HG03159 (cell line): Measurements from ENCODE around the gene CCDC127.
A peak's percentile ranks its signal among the peaks of the same experiment; 100 is the strongest.
"Not testable (repeated sequence)": the region's sequence is repeated elsewhere in the genome, so short reads cannot be mapped to it uniquely, and the experiment has no call there.

Source experiments
- ATAC-seq: cut with Tn5 transposase; IDR thresholded peaks from one replicate; pipeline ENCODE4 v1.9.1; 2021; ENCODE audit warnings: mild to moderate bottlenecking, moderate library complexity; ENCODE audit not compliant: unreplicated experiment

Gene CCDC127

DNA sequence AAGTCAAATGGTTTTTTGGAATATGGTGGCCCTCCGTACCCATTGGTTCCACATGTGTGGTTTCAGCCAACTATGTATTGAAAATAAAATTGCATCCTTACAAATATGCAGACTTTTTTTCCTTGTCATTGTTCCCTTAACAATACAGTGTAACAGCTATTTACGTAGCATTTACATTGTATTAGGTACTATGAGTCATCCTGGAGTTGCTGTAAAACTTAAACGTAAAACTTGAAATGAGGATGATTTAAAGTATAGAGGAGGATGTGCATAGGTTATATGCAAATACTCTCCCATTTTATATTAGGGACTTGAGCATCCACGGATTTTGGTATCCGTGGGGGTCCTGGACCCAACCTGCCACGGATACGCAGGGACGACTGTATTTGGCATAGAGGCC, 16.5 kb upstream of the CCDC127 start:
- ATAC-seq, result no peak

DNA sequence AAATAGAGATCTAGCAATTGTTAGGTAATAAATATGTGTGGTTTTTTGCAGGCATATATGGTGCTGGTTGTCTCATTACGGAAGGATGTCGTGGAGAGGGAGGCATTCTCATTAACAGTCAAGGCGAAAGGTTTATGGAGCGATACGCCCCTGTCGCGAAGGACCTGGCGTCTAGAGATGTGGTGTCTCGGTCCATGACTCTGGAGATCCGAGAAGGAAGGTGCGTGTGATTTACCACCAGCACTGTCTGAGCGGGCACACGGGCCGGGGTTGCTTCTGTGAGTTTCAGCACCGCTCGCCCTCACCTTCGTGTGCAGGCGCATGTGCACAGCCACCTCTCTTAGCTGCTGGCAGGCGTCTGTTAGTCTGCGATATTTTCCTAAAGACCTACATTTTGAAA, 15.5 kb upstream of the CCDC127 start:
- not testable (repeated sequence) for ATAC-seq

DNA sequence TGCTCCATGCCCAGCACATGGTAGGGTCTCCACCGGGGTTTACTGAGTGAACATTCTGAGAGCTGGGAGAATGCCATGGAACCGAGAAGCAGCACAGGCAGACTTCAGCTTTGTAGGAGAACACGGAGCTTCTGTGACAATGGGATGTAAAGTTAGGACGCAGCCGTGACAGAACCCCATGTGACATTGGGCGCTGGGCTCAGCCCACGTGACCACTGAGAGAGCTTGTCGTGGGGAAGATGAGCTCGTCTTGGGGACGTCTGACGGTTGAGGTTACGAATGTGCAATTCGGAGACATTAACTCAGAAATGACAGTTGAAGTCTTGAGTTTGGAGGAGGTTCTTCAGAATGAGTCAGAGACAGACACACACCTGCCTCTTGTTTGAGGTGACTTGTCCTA, 13.7 kb upstream of the CCDC127 start:
- ATAC-seq, result no peak

DNA sequence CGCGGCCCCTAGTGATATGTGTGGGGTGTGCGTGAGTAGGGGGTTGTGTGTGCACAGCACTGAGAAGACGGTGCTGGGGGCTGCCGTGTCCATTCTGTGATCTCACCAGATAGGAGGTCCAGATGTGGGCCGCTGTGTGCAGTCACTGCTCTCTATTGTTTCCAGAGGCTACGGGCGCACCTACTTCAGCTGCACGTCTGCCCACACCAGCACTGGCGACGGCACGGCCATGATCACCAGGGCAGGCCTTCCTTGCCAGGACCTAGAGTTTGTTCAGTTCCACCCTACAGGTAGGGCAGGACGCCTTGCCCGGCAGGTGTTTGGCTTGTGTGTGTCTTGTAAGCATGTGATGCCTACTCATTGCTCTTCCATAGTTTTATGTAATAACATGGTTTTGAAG, 12.8 kb upstream of the CCDC127 start:
- no peak for ATAC-seq

DNA sequence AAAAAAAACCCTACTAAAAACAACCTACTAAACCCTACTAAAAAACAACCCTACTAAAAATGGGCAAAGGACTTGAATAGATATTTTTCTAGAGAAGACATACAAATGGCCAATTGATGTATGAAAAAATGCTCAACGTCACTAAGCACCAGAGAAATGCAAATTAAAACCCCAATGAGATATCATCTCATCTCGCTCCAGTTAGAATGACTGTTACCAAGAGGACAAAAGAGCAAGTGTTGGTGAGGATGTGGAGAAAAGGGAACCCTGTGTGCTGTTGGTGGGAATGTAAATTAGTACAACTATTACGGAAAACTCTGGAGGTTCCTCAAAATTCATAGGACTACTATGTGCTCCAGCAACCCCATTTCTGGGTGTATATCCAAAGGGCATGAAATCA, 10.9 kb upstream of the CCDC127 start:
- ATAC-seq, result no peak

DNA sequence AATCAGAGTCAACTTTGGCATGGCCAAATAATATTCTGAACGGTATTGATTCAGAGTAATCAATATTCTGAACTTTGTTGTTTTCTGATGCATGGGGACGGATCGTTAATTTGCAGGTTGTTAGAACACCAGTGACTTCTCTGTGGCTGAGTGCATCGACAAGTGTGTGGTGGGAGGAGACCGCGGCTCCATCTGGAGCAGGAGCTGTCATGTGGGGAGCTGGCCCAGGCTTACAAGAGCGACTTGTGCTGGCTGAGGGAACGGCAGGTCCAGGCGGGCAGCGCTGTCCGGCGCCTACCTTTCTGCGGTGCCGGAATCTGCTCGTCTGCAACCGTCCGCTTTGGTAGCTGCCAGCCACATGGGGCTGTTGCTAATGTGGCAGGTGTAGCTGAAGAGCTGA, 9.4 kb upstream of the CCDC127 start:
- ATAC-seq, result not testable (repeated sequence)

DNA sequence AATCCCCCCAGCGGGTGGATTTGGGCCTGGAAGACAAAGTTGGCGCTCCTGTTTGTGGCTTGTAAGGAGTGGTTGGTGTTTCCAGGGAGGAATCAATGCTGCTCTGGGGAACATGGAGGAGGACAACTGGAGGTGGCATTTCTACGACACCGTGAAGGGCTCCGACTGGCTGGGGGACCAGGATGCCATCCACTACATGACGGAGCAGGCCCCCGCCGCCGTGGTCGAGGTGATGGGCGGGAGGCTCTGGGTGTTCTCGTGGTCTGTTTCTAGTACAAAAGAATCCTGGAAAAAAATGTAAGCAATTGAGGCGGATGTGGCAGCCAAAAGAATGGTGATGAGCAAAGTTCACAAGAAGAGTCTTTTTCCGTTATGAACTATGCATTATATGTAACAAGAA, 7.4 kb upstream of the CCDC127 start:
- ATAC-seq, result no peak

DNA sequence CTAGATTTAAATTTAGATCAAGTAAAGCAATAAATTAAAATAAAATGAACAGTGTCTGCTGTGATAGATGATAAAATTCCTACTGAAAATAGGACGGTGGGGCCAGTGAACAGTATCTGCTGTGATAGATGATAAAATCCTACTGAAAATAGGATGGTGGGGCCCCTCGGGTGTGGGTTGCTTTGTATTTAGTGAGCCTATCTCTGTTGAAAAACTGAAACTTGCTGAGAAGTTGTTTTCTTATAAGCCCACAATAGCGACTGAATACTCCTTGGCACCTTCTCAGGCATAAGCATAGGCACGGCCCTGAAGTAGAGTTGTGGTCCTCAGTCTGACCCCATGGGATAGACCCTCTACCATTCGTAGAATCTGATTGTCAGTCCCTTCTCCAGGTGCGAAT, 5.8 kb upstream of the CCDC127 start:
- no peak for ATAC-seq

DNA sequence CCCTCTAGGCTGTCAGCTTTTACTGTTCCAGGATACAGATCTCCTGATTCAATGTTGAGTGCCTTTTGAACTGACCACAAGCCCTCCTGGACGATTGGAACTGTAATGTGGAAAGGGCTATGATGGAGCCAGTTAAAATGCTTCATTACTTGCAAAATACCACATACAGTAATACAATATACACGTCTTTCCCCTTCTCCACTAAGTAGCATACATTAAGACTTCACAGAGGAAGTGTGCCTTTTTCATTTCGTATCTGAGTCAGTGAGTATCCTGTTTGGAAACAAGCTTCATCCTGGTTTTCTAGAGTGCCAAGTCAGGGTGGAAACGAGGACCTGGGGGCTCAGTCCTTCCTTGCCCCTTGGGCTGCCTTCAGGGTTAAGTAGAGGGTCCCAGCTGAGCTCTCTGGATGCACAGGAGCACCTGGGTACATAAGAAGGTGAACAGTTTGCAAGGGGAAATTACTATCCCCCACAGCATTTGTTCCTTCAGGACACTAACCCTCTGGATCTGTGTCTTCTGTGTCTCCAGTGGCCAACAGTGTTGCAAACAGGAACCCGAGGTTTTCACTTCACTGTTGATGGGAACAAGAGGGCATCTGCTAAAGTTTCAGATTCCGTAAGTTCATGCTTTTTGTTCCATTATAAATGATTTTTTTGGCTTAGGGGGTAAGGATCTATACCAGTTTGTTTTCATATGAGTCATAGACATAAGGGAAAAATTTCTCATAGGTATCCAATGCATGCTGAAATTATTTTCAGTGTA, 5.2 kb upstream of the CCDC127 start:
- ATAC-seq, result not testable (repeated sequence)

DNA sequence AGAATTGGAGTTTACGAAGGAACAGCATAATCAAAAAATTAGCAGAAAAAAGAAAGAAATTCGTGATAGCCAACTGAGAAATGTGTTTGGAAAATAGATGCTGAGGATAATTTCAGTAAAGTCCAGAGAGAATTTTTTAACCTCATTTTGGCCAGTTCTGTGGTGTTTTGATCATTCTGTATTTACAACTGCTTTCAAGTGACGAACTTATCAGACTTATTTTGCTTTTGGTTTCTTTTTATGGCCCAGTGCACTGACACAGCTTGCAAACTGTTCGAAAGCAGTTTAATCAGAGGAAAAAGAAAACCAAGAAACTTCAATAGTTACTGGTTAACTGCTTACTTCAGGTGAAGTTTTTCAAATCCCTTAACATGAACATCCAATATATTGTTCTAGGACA, 2.0 kb upstream of the CCDC127 start:
- ATAC-seq, result no peak

DNA sequence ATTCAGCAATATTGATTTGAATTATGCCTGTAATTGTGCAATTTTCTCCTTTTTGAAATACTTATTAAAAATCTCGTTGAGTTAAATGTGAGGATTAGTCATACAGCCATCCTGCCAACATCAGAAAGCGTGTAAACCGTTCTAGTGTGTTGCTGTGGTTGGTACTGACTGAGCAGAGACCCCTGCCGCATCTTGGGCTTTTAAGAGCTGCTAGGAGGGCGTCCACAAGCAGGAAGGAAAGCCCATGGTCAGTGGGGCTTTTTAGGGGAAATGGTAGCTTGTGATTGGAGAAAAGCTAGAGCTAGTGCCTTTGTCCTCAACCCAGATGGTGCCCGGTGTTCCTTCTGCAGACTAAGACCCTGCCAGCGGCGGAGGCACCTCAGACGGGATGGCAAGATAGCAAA, 1.5 kb upstream of the CCDC127 start:
- ATAC-seq, result no peak

DNA sequence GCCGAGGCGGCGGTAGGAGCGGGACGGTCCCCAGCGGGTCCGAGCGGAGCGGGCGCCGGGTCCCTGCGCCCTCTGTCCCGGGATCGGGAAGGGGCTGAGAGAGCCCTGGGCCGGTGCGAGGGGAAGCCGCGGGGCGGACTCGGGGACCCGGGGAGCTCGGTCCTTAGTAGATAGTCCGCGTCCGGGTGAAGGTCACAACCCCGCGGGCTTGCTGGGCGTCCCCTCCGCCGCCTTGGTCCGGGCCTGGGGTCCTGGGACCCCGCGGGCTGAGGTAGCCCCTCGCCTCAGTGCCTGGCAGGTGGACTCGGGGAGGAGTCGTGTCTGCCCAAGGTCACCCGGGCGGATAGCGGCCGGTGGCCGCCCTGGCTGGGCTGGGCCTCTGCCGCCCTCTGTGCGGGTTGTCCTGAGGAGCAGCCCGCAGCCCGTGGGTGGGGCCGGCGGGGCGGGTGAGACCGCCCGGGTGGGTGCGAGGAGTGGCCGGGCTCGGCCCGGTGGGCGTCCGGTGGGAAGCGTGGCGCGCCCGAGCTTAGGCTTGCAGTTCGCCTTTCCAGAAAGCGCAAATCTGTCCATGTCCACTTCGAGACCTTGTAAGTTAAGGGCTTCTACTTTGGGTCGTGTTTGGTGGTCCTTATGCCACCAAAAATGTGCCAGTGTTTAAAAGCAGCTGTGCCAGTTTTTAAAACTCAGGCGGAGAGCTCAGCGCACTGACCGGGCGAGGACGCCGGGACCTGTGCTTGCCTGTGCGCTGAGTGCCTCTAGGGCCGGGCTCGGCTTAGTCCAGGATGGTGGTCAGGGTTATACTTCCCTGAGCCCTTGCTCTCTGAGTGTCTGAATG, 721 bp upstream of the CCDC127 start:
- ATAC-seq, result peak; percentile 15

DNA sequence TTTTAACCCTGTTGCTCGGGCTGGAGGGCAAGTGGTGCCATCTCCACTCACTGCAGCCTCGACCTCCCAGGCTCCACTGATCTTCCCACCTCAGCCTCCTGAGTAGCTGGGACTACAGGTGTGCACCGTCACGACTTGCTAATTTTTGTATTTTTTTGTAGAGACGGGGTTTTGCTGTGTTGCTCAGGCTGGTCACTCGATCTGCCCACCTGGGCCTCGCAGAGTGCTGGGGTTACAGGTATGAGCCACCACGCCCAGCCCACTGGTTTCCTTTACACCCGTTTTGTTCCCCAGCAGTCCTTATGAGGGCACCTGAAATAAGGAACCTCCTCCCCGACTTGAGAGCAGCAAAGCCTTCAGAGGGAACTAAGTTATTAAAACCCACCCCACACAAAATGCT, 1.9 kb downstream of the CCDC127 start:
- ATAC-seq, result not testable (repeated sequence)

DNA sequence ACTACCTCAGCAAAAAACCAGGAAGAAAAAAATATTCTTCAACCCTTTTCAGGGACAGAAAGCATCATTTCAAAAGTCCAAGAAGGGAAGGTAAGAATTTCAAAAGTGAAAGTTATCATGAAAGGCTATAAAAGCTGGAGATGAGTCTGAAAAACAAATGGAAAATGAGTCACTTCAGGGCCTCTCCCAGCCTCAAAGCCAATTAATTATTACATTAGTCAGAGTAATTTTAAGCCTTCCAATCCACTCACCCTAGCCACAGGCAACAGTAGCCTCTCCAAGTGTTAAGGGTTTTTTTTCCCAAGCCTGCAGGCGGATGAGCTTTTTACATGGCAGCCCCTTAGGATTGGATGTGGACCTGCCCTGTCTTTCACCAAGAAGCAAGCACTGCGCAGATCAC, 2.7 kb downstream of the CCDC127 start:
- not testable (repeated sequence) for ATAC-seq

DNA sequence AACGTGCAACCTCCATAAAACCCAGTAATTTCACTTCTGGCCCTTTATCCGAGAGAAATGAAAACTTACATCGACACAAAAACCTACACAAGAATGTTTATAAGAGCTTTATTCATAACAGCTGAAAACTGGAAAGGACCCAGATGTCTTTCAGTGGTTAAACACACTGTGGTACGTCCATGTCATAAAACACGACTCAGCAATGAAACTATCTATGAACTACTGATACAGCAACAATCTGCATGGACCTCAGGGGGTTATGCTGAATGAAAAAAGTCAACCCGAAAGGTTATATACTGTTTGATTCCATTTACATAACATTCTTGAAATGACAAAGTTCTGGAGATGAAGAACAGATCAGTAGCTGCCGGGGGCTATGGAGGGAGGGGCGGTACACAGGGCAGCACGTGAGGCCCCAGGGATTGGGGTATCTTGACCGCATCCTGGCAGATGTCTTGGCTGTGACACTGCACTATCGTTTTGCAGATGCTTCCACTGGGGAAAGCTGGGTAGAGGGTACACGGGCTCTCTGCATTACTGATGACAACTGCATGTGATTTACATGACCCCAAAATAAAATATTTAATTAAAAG, 4.1 kb downstream of the CCDC127 start:
- ATAC-seq, result no peak

DNA sequence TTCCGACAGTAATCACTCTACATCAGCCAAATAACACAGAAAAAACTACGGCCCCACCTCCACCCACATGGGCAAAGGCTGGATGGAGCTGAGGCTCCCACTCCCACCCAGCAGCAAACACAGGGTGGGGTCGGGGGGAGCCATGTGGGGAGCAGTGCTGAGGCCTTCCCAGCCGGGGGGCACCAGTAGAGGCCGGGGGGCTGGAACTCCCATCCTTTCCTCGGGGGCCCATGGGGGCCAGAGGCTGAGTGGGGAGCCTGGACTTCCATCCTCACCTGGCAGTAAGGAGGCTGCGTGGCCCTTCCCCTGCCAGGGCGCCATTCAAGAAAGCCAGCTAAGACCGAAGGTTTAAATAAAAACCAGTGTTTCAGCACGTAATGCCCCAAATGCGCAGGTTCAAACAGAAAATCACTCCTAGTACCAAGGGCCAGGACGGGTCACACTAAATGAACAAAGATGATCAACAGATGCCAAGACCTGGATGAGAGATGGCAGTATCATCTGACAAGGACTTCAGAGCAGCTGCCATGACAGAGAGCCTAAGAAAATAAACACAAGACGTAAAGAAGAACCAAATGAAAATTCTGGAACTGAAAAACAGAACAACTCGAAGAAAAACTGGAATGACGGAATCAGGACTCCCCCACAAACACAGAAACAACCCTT, 9.4 kb downstream of the CCDC127 start:
- ATAC-seq, result no peak

DNA sequence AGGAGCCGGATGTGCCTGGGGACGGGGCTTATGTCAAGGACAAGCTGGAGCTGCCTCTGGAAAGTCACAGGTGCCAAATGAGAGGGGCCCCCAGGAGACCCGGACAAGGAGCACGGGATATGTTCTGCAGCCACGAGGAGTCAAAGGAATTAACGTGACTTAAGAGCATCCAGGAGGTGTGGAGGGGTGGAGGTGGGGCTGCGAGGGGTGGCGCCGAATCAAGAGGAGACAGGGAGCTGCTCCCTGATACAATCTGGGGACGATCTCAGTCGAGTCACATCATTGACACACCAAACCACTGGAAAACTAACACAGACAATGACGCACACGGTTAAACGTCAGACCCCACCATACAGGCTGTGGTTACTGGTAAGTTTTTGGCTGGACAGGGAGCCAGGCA, 10.4 kb downstream of the CCDC127 start:
- ATAC-seq, result no peak

DNA sequence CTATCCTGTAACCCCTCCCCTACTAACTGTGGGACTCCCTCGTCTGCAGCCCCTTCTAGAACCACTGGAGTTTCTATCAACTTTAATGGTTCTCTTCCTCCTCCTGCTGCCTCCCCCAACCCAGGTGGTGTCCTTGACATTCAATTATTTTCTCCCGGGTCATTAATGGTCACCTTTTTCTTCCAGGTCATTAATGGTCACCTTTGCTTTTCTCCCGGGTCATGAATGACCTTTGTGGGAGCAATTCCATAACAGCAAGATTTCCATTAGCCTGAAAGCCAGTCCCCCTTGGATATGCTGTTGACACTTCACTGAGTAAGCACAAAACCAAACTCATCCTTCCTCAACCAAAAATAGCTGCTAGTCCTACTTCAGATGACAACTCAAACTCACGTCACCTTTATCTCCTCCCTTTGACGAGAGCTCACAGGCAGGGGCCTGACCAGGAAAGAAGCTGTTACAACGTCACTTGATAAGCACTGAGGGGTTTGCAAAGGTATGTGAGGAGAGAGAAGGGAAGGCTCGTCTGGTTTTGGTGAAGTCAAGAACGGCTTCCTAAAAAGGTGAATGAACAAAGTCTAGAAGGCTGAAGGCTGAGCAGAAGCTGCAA, 10.9 kb downstream of the CCDC127 start:
- no peak for ATAC-seq

DNA sequence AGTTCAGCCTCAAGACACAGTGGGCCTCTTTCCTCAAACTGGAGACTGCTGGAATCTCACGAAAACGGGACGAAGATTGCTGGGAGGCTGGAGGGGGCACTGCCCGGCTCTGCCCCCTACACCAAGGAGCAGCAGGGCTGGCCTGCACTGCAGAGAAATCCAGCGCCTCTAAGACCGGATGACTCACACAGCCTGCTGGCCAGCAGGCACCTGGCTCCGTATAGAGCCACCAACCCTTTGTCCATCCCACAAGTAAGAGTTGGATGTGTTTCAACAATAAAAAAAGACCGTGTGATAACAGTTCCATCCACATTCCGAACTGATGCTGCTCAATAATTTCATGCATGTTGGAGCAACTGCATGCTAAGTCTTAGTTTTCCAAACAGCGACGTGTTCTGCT, 11.5 kb downstream of the CCDC127 start:
- no peak for ATAC-seq

DNA sequence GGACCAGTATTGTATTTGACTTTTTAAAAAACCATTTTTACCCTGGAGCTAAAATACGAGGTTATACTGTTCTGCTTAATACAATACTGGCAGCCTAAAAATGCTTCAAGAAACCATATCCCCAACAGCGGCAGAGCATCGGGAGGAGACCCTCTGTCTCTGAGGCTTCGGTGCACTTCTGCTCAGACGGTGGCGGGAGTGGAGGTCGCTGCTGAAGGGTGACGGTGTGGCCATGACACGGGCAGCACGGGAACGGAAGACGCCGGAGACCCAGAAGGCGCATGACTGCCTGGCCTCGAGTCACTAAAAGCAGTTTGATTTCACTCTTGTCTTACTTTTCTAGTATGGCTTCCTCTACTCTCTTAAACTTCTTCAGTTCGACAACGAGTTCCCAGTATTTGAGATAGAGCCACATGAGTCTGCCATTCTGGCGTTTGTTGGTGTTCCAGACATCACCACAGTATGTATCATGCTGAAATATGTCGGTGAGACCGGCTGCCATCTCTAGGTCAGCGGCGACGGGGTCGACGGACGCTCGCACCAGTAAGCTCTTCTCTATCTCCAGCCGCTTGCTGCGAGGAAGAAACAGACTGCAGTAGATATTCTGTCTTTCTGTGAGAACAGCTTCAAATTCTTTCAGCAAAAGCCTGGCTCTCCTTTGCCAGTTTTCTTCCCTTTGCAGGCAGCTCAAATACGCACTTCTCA, 12.8 kb downstream of the CCDC127 start:
- no peak for ATAC-seq
